Measurements from ENCODE around the gene FAM20C.

DNA sequence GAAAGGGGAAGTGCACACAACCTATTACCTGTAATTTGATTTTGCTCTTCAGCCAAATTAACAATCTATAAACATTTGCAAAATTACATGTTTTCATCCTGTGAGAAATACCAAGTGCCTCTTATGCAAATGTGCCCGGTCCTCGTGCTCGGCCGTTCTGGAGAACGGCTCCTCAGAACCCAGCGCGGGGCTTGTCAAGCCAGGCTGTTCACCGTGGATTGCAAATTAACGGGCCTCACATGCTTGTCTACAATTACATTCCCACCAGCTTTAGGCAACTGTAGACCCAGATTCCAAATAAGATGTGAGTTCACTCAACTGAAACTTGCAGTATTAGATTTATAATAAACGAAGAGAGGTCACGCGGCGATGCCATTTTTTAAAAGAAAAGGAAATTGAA is 106.4 kb downstream of the FAM20C start:
- TF ChIP-seq EP300 (IDR thresholded peaks at IDR 0.05) (no peak), POLR2A (IDR thresholded peaks at IDR 0.05) (no peak), CTCF (IDR thresholded peaks at IDR 0.05) (no peak)
